Measurements from ENCODE around the gene SPTLC2. TPM values are rescaled to one million over a fixed set of nuclear protein-coding genes. Genes with fewer than 3 reads are reported as not detected.

Gene SPTLC2
- total and polyA plus RNA-seq, 2 of the 13 experiments (the other 11 are each of a cell fraction or from before 2014, with no cell fraction given): 17.4 to 17.5 TPM

GRCh38 chr14:77562681-77563080 lies 53.8 kb downstream of the SPTLC2 start:
- Histone ChIP-seq H3K4me3 (replicated peaks in 1 of 3; ENCODE audit: insufficient read depth in 1 of 3, low read depth in 2 of 3, low read length in 3 of 3) (no peak overlapping the region), H3K27ac (ENCODE audit: extremely low read length, insufficient read depth, low read length) (no peak overlapping the region), H3K4me2 (ENCODE audit: low read depth, low read length) (no peak overlapping the region), H3K4me1 (ENCODE audit: insufficient read depth, low read length) (no peaks in the 10 kb centered on the region), H3K9me3 (ENCODE audit: low read length) (no peaks in the 10 kb centered on the region), H3K79me2 (ENCODE audit: insufficient read depth, low read length) (no peaks in the 10 kb centered on the region), H3K9ac (ENCODE audit: insufficient read depth, low read depth, low read length) (no peak overlapping the region), H3K27me3 (ENCODE audit: control insufficient read depth in 1 of 2, insufficient read depth in 2 of 2, low read length in 2 of 2) (no peaks in the 10 kb centered on the region), H2AFZ (ENCODE audit: low read length) (no peak overlapping the region), H3K36me3 (replicated peaks in 1 of 2; ENCODE audit: control insufficient read depth in 1 of 2, insufficient read depth in 2 of 2, low read length in 2 of 2) (peaks cover 0 to 18% of the 10 kb centered on the region in 2 experiments; a peak in 3 of 5 replicates), H4K20me1 (ENCODE audit: insufficient read depth, low read length) (no peaks in the 10 kb centered on the region)
- no peak for DNase-seq (ENCODE audit: low spot score)
- ChIA-PET POLR2A (no interaction called here), CTCF (ENCODE audit: low intra/inter-chr PET ratio, low total read pairs) (no interaction called here)
- FAIRE-seq: no peak
- no TSS peak for BruUV-seq (replicated peaks)
- no peak for TF ChIP-seq ZC3H4 (CRISPR knock-in tag; IDR thresholded peaks at IDR 0.05; ENCODE audit: borderline replicate concordance)
- WGBS (ENCODE audit: low lambda C conversion rate): 87% methylated on average over 4 of the region's 4 CpGs
- in situ Hi-C loops (cut with HindIII; ENCODE audit: extremely low pct_ligation_motif_present, low pct_unique_long_range_greater_than_20kb) (no loop called here), intact Hi-C loops (cut with micrococcal nuclease; ENCODE audit: unreplicated experiment) (no loop called here)
- ATAC-seq: no peak

DNA sequence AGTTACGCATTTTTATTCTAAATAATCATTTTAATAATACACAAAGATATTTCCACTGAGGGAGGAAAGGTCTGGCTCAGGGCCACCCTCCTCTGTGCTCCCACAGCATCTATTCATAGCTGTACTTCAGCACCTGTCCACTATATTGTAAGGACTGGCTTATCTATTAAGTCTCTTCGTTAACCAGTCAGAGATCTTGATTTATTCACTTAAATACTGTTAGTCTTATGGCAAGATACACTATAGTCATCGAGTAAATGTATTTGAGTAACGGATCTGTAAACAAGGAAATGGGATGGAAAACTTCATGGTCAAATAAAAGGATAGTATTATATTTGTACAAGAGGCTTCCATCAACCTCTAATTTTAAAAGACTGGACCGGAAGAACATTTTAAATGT lies 54.6 kb downstream of the SPTLC2 start:
- CTCF ChIA-PET (ENCODE audit: low intra/inter-chr PET ratio, low total read pairs): no interaction called here
- Histone ChIP-seq H3K27me3 (ENCODE audit: control insufficient read depth in 1 of 2, insufficient read depth in 2 of 2, low read length in 2 of 2) (no peaks in the 10 kb centered on the region), H3K4me2 (ENCODE audit: low read depth, low read length) (no peak overlapping the region), H3K9me3 (ENCODE audit: low read length) (no peaks in the 10 kb centered on the region), H3K27ac (ENCODE audit: extremely low read length, insufficient read depth, low read length) (no peak overlapping the region), H3K4me3 (replicated peaks in 1 of 3; ENCODE audit: insufficient read depth in 1 of 3, low read depth in 2 of 3, low read length in 3 of 3) (no peak overlapping the region), H3K36me3 (replicated peaks in 1 of 2; ENCODE audit: control insufficient read depth in 1 of 2, insufficient read depth in 2 of 2, low read length in 2 of 2) (peaks cover 0 to 21% of the 10 kb centered on the region in 2 experiments; a peak in 4 of 5 replicates), H3K4me1 (ENCODE audit: insufficient read depth, low read length) (no peaks in the 10 kb centered on the region), H3K79me2 (ENCODE audit: insufficient read depth, low read length) (no peaks in the 10 kb centered on the region), H2AFZ (ENCODE audit: low read length) (no peak overlapping the region), H4K20me1 (ENCODE audit: insufficient read depth, low read length) (no peaks in the 10 kb centered on the region), H3K9ac (ENCODE audit: insufficient read depth, low read depth, low read length) (no peak overlapping the region)
- FAIRE-seq (no peak), ATAC-seq (no peak), DNase-seq (ENCODE audit: low spot score) (no peak)
- POLR2A ChIA-PET: no interaction called here
- BruUV-seq (replicated peaks): no TSS peak
- in situ Hi-C loops (cut with HindIII; ENCODE audit: extremely low pct_ligation_motif_present, low pct_unique_long_range_greater_than_20kb) (no loop called here), intact Hi-C loops (cut with micrococcal nuclease; ENCODE audit: unreplicated experiment) (no loop called here)
- 74% methylated on average over 5 of the region's 5 CpGs for WGBS (ENCODE audit: low lambda C conversion rate)
- TF ChIP-seq HOXA5 (CRISPR knock-in tag; IDR thresholded peaks at IDR 0.05) (no peak), JDP2 (CRISPR knock-in tag; IDR thresholded peaks at IDR 0.05; ENCODE audit: borderline replicate concordance) (no peak), MEF2D (CRISPR knock-in tag; IDR thresholded peaks at IDR 0.05) (no peak), ZXDC (CRISPR knock-in tag; IDR thresholded peaks at IDR 0.05) (no peak), MATR3 (CRISPR knock-in tag; IDR thresholded peaks at IDR 0.05) (no peak), KMT2B (CRISPR knock-in tag; IDR thresholded peaks at IDR 0.05) (no peak), ZNF883 (CRISPR knock-in tag; IDR thresholded peaks at IDR 0.05; ENCODE audit: not compliant biosample characterization) (no peak), ZKSCAN8 (CRISPR knock-in tag; IDR thresholded peaks at IDR 0.05; ENCODE audit: borderline replicate concordance) (no peak), NR2F6 (IDR thresholded peaks at IDR 0.05) (no peak), NR2F6 (CRISPR knock-in tag; IDR thresholded peaks at IDR 0.05) (no peak), NR2F1 (CRISPR knock-in tag; IDR thresholded peaks at IDR 0.05) (no peak), SRF (IDR thresholded peaks at IDR 0.05; ENCODE audit: low read depth, low read length) (no peak)
- TF ChIP-seq, protein P1, sequence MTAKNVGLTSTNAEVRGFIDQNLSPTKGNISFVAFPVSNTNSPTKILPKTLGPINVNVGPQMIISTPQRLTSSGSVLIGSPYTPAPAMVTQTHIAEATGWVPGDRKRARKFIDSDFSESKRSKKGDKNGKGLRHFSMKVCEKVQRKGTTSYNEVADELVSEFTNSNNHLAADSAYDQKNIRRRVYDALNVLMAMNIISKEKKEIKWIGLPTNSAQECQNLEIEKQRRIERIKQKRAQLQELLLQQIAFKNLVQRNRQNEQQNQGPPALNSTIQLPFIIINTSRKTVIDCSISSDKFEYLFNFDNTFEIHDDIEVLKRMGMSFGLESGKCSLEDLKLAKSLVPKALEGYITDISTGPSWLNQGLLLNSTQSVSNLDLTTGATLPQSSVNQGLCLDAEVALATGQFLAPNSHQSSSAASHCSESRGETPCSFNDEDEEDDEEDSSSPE (CRISPR knock-in tag; IDR thresholded peaks at IDR 0.05): no peak
